Effector CD4-positive, alpha-beta T cell (primary cell): ENCODE data around the gene GRP. TPM values are rescaled to one million over a fixed set of nuclear protein-coding genes. Genes with fewer than 3 reads are reported as not detected.

ENCODE experiments used
- DNase-seq: peaks from one replicate; pipeline ENCODE4 v3.0.0-alpha.2; 2020
- total RNA-seq: gene quantifications from one replicate; lab custom pipeline; 2026; lab: John Stamatoyannopoulos, UW

GRP gene
- total RNA-seq = not detected

GRCh38 chr18:59219672-59220163 lies at the start of gene GRP:
GRP (plus strand) TSS chr18:59220158; CDS start chr18:59220266, 108 bp downstream.
- DNase-seq = no peak

GRCh38 chr18:59172664-59173249 lies 47.2 kb upstream of the GRP start:
- DNase-seq = no peak

- DNase-seq = no peak
Measured at GRCh38 chr18:59177485-59177884, 42.5 kb upstream of the GRP start.

GRCh38 chr18:59180150-59180845 lies 39.7 kb upstream of the GRP start:
- DNase-seq = no peak

GRCh38 chr18:59182673-59183072 lies 37.3 kb upstream of the GRP start:
- no peak for DNase-seq

- no peak for DNase-seq
Measured at GRCh38 chr18:59189008-59189407, 30.9 kb upstream of the GRP start.

- no peak for DNase-seq
Measured at GRCh38 chr18:59189746-59190145, 30.2 kb upstream of the GRP start.

- DNase-seq = no peak
Measured at GRCh38 chr18:59196161-59196725, 23.7 kb upstream of the GRP start.

- DNase-seq = no peak
Measured at GRCh38 chr18:59197636-59198035, 22.3 kb upstream of the GRP start.

- no peak for DNase-seq
Measured at GRCh38 chr18:59198215-59198614, 21.7 kb upstream of the GRP start.

GRCh38 chr18:59200787-59201186 lies 19.2 kb upstream of the GRP start:
- no peak for DNase-seq

- DNase-seq = no peak
Measured at GRCh38 chr18:59202258-59202820, 17.6 kb upstream of the GRP start.

GRCh38 chr18:59207506-59207905 lies 12.5 kb upstream of the GRP start:
- no peak for DNase-seq

- no peak for DNase-seq
Measured at GRCh38 chr18:59208602-59209125, 11.3 kb upstream of the GRP start.

GRCh38 chr18:59210299-59210698 lies 9.7 kb upstream of the GRP start:
- DNase-seq = no peak

- no peak for DNase-seq
Measured at GRCh38 chr18:59211629-59212028, 8.3 kb upstream of the GRP start.

- DNase-seq = no peak
Measured at GRCh38 chr18:59218018-59218417, 1.9 kb upstream of the GRP start.

GRCh38 chr18:59220164-59220783 lies 316 bp downstream of the GRP start:
- no peak for DNase-seq

- DNase-seq = no peak
Measured at GRCh38 chr18:59220784-59221765, 1.1 kb downstream of the GRP start.

GRCh38 chr18:59222341-59222740 lies 2.4 kb downstream of the GRP start:
- no peak for DNase-seq

GRCh38 chr18:59228351-59228750 lies 8.4 kb downstream of the GRP start:
- DNase-seq = no peak

GRCh38 chr18:59229191-59229590 lies 9.2 kb downstream of the GRP start:
- DNase-seq = no peak
